H1 (cell line): ENCODE measurements around the gene RAI14. TPM values are rescaled to one million over a fixed set of nuclear protein-coding genes. Genes with fewer than 3 reads are reported as not detected.

Source experiments
- FOSL1 ChIP-seq: IDR thresholded peaks from 2 replicates; pipeline ENCODE4 v1.6.1; 2011; ENCODE audit warnings: mild to moderate bottlenecking, low read depth, low read length, moderate library complexity; ENCODE audit not compliant: insufficient read depth
- JUN ChIP-seq: IDR thresholded peaks from 2 replicates; pipeline ENCODE4 v1.6.1; 2011; ENCODE audit warnings: low read depth, mild to moderate bottlenecking, improper control_type of control experiment, low read length
- KDM5A ChIP-seq: fragments of 200-600 bp; IDR thresholded peaks from 2 replicates; pipeline ENCODE4 v1.7.1; 2012; ENCODE audit warnings: mild to moderate bottlenecking, low read length, inconsistent platforms, mixed read lengths
- RAD21 ChIP-seq, 2 experiments: IDR thresholded peaks in 1 of 2; conservative IDR thresholded peaks in 1 of 2; 2 replicates each; pipeline ENCODE4 v1.6.1; 2011; ENCODE audit warnings: low read depth in 2 of 2, low read length in 2 of 2, improper control_type of control experiment in 1 of 2, inconsistent platforms in 1 of 2, mild to moderate bottlenecking in 1 of 2, moderate library complexity in 1 of 2
- SP4 ChIP-seq: IDR thresholded peaks from 2 replicates; pipeline ENCODE4 v1.6.1; 2012; ENCODE audit warnings: low read length, inconsistent platforms
- TAF1 ChIP-seq: IDR thresholded peaks from 2 replicates; pipeline ENCODE4 v1.6.1; 2011; ENCODE audit warnings: mild to moderate bottlenecking, low read depth, low read length
- polyA plus RNA-seq, 7 experiments: library from polyadenylated mRNA; depleted of rRNA in 3 of 7; stranded (reverse) in 5 of 7; unstranded in 2 of 7; fragments of >200 nt in 5 of 7; fragments of 200-250 nt in 2 of 7; gene quantifications; 1 replicate in 5 of 7; 2 replicates in 1 of 7; 4 replicates in 1 of 7; pipeline versions ENCODE4 v1.2.1 to v1.2.3, GENCODE V29; 2011 to 2013; ENCODE audit warnings: missing spikeins in 2 of 7, mixed read lengths in 2 of 7
- total RNA-seq: library from RNA; stranded (reverse); fragmentation: NEBNext Ultra II Directional; extraction: Animal tissue kit (Norgen Biotek cat#: 25700); gene quantifications from 2 replicates; pipeline ENCODE4 v1.2.1, GENCODE V29; 2021
- TF ChIP-seq, protein P1 (sequence below): IDR thresholded peaks from 2 replicates; pipeline ENCODE4 v1.6.1; 2012; ENCODE audit warnings: inconsistent platforms

The RAI14 gene
- total and polyA plus RNA-seq, 2 of the 8 experiments (the other 6 are each of a cell fraction or from before 2014, with no cell fraction given), result 48.4 to 210 TPM

- TF ChIP-seq FOSL1 (no peak), TAF1 (no peak), KDM5A (no peak), RAD21 (IDR thresholded peaks at IDR 0.05 in 1 of 2, conservative IDR thresholded peaks at IDR 0.05 in 1 of 2; ENCODE audit: low read depth in 2 of 2, low read length in 2 of 2) (no peak), JUN (no peak), SP4 (no peak)
- TF ChIP-seq, protein P1, sequence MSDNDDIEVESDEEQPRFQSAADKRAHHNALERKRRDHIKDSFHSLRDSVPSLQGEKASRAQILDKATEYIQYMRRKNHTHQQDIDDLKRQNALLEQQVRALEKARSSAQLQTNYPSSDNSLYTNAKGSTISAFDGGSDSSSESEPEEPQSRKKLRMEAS, result no peak
These were observed 60.9 kb downstream of the RAI14 start (continued) for GRCh38 chr5:34716986-34717385.
